ENCODE measurements around the gene GTF3C2.

The GTF3C2 gene

DNA sequence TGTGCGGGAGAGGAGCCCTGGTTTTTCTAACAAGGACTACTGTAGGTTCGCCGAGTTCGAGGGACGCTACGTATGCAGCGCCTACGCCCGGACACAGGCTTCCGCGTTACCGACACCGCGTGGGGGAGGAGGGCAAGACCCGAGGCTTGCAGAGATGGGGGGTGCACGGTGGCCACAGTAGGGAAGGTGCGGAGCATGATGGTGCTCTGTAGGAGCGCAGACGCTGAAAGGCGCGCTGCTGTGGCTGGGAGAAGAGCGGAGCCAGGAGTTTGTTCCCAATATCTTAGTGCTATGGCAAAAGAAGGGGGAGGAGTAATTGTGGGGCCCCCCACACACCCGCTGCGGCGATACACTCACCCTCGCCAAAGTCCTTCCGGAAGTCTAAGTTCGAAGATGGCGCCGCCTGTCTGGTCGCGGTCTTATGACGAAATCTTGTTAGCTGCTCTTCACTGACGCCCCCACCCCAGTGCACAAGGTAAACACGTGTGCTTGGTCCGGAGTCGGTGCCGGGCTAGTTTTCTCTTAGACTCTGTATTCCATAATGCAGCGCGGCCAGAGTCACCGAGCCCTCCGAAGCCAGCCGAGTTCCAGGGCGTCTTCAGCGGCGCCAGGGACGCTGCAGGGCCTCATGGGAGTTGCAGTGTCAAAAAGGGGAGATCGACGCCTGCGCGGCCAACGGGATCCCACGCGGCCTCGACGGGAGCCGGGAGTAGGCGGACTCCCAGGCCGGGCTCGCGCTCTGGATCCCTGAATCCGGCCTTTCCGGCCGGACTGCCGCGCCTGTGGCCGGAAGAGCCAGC, at the start of gene GTF3C2:
TSS of gene GTF3C2 (minus strand) at position 383 of the 800 bp plus-strand sequence. CDS start 13,210 bp downstream, outside the sequence.
- H3K36me3 Mint-ChIP-seq (ENCODE audit: low read depth), result peaks cover 47% of the 10 kb centered on the region
- peak within 1 kb of the TSS; percentile 96 for H3K27ac Mint-ChIP-seq
- no peaks in the 10 kb centered on the region for H3K9me3 Mint-ChIP-seq
- intact Hi-C loops (cut with micrococcal nuclease), result loop anchor here (1.0 to 10.0 kb wide), 4 partner anchors 14 to 142 kb away; partner anchors contain the start of genes ATRAID, CAD, EIF2B4 and MPV17
- H3K4me3 Mint-ChIP-seq, result peak within 1 kb of the TSS; percentile 97
- peaks cover 43% of the 10 kb centered on the region for H3K4me1 Mint-ChIP-seq (ENCODE audit: low read depth)
- H3K27me3 Mint-ChIP-seq, result no peaks in the 10 kb centered on the region

- H3K4me3 Mint-ChIP-seq, result no peak overlapping the region
- no peaks in the 10 kb centered on the region for H3K9me3 Mint-ChIP-seq
- H3K27ac Mint-ChIP-seq, result no peak overlapping the region
- intact Hi-C loops (cut with micrococcal nuclease), result loop anchor here (10.0 kb wide), 1 partner anchor 184 kb away; the partner anchor contains the start of gene ZNF512
- H3K27me3 Mint-ChIP-seq, result no peaks in the 10 kb centered on the region
- no peaks in the 10 kb centered on the region for H3K4me1 Mint-ChIP-seq (ENCODE audit: low read depth)
- peaks cover 45% of the 10 kb centered on the region for H3K36me3 Mint-ChIP-seq (ENCODE audit: low read depth)
Observed at GRCh38 chr2:27400348-27401135, 44.0 kb upstream of the GTF3C2 start.

DNA sequence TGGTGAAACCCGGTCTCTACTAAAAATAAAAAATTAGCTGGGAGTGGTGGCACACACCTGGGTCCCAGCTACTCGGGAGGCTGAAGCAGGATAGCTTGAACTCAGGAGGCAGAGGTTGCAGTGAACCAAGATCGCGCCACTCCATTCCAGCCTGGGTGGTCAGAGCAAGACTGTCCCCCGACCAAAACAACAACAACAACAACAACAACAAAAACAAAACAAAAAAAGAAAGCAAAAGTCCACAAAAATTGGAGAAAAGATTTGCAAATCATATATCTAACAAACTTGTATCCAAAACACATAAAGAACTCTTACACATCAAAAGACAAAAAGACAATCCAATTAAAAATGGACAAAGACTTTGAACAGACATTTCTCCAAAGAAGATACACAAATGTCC, 42.4 kb upstream of the GTF3C2 start:
- H3K9me3 Mint-ChIP-seq, result no peaks in the 10 kb centered on the region

DNA sequence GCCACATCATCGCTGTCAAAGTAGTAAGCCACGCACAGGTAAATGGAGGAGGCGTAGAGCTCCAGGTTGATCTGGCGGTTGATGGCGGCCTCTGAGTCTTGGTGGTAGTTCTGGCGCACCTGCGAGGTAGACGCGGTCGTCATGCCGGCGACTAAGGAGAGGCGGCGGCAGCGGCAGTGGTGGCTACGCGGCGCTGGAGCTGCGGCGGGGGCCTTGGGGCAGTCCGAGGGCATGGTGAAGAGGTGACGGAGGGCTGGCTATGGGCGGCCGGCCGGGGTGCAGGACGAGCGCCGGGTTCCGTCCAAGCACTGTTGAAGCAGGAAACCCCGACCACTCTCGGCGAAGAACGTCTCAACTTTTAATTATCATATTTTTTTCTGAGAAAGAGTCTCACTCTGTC, 36.7 kb upstream of the GTF3C2 start:
- no peak overlapping the region for H3K27ac Mint-ChIP-seq
- H3K27me3 Mint-ChIP-seq, result no peaks in the 10 kb centered on the region
- intact Hi-C loops (cut with micrococcal nuclease), result no loop called here
- H3K4me3 Mint-ChIP-seq, result no peak overlapping the region
- no peaks in the 10 kb centered on the region for H3K9me3 Mint-ChIP-seq
- H3K4me1 Mint-ChIP-seq (ENCODE audit: low read depth), result no peaks in the 10 kb centered on the region
- H3K36me3 Mint-ChIP-seq (ENCODE audit: low read depth), result peaks cover 41% of the 10 kb centered on the region

More for the DNA sequence above, 42.4 kb upstream of the GTF3C2 start:
- intact Hi-C loops (cut with micrococcal nuclease), result no loop called here
- Mint-ChIP-seq H3K27me3 (no peaks in the 10 kb centered on the region), H3K36me3 (ENCODE audit: low read depth) (peaks cover 32% of the 10 kb centered on the region), H3K4me3 (no peak overlapping the region), H3K4me1 (ENCODE audit: low read depth) (no peaks in the 10 kb centered on the region), H3K27ac (peak overlapping the region; percentile 3)

- no peak overlapping the region for H3K27ac Mint-ChIP-seq
- intact Hi-C loops (cut with micrococcal nuclease), result no loop called here
- H3K4me3 Mint-ChIP-seq, result no peak overlapping the region
- no peaks in the 10 kb centered on the region for H3K9me3 Mint-ChIP-seq
- H3K27me3 Mint-ChIP-seq, result no peaks in the 10 kb centered on the region
- peaks cover 54% of the 10 kb centered on the region for H3K36me3 Mint-ChIP-seq (ENCODE audit: low read depth)
- peaks cover under 1% of the 10 kb centered on the region for H3K4me1 Mint-ChIP-seq (ENCODE audit: low read depth)
Observed at GRCh38 chr2:27390822-27391679, 34.5 kb upstream of the GTF3C2 start.

DNA sequence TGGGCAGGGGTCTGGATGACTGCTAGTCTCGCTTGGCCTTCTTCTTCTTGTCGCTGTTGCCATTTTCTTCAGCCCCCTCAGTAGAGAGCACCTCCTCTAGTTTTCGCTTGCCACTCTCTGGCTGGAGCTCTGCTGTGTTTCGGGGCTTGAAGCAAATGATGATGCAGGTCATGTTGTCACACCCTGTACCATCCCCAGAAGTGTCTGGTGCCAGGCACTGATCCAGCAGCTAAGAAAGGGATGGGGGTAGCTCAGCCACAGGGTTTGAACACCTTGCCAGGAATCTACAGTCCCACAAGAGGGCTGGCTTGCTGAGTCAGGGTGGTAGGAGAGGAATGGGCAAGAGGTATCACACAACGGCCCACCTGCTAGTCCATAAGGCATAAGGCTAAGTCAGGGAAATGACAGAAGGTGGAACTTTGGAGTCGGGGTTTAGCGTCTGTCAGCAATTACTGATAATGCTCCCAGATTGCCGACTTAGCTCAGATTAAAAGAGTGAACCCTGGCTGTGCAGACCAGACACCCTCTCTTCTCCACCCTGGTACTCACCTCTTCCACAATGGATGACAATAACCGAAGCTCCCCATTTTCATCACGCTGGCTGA, 25.1 kb upstream of the GTF3C2 start:
- H3K4me3 Mint-ChIP-seq, result peak overlapping the region; percentile 27
- H3K27me3 Mint-ChIP-seq, result no peaks in the 10 kb centered on the region
- H3K4me1 Mint-ChIP-seq (ENCODE audit: low read depth), result peaks cover 81% of the 10 kb centered on the region
- H3K36me3 Mint-ChIP-seq (ENCODE audit: low read depth), result peaks cover 91% of the 10 kb centered on the region
- H3K27ac Mint-ChIP-seq, result peak overlapping the region; percentile 97
- no peaks in the 10 kb centered on the region for H3K9me3 Mint-ChIP-seq
- intact Hi-C loops (cut with micrococcal nuclease), result no loop called here

- Mint-ChIP-seq H3K9me3 (no peaks in the 10 kb centered on the region), H3K4me3 (peak within 1 kb of the TSS; percentile 90), H3K36me3 (ENCODE audit: low read depth) (peaks cover 91% of the 10 kb centered on the region), H3K27ac (peak within 1 kb of the TSS; percentile 97), H3K4me1 (ENCODE audit: low read depth) (peaks cover 81% of the 10 kb centered on the region), H3K27me3 (no peaks in the 10 kb centered on the region)
- intact Hi-C loops (cut with micrococcal nuclease), result loop anchor here (1.0 kb wide), 2 partner anchors 10 to 28 kb away; partner anchors contain the start of gene PPM1G
Observed at GRCh38 chr2:27380626-27381545, 24.3 kb upstream of the GTF3C2 start, which contains the start of gene ZNF513. Gene ZNF513 (minus strand): TSS chr2:27380734. CDS start chr2:27380526, 208 bp downstream.

DNA sequence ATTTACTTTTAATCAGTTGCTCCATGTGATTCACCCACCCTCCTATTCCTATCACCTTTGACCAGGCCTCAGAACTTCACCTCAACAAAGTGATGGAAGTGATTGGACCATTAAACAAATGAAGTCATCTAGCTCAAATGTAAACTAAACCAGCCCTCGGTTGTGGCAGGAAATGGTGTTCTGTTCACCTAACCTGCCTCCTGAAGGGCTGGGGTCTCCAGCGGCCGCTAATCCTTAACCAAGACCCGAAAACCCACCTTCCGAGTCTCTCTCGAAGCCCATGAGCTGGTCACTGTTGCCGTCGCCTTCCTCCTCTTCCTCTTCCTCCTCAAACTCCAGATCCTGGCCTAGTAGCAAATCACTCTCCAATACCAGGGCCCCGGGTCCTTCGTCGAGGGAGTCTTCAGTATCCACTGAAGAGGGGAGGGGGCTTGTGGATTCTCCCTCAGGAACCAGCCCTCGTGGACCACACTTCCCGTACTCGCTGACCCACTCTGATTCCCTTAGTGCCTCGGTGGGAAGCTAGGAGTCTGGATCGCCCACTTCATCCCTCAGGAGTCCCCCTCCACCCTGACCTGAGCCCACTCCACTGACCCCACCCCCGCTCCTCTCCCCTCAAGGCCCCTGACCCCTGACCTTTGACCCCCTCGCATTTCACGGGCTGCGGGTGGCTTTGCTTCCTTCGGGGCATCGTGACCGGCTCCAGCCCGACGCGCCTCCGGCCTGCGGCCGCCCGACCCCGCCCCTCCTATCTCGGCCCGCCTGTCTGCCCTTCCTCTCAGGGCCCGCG, 23.5 kb upstream of the GTF3C2 start:
- no peaks in the 10 kb centered on the region for H3K9me3 Mint-ChIP-seq
- peaks cover 91% of the 10 kb centered on the region for H3K36me3 Mint-ChIP-seq (ENCODE audit: low read depth)
- H3K4me1 Mint-ChIP-seq (ENCODE audit: low read depth), result peaks cover 78% of the 10 kb centered on the region
- no peaks in the 10 kb centered on the region for H3K27me3 Mint-ChIP-seq
- intact Hi-C loops (cut with micrococcal nuclease), result loop anchor here (1.0 kb wide), 2 partner anchors 9 to 29 kb away; partner anchors contain the start of gene PPM1G
- peak overlapping the region; percentile 97 for H3K27ac Mint-ChIP-seq
- H3K4me3 Mint-ChIP-seq, result peak overlapping the region; percentile 90

DNA sequence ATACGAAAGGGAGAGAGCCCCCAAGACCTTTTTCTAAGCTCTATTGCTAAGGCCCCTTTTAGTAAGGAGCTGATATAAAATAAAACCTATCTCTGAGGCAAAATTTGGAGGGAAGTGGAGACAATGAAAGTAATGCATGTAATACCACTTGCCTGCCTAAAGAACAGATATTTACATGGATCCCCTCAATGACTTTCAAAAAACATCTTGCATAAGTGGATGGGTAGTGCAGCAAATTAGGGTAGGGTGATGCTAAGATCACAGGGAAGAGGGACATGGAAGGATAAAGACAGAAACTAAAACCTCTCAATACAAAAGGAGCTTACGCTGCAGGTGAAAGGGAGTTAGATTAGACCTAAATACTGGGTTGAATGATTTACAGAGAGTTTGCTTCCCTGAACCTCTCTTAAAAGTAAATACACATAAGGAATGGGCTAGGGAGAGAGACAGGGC, 22.8 kb upstream of the GTF3C2 start:
- intact Hi-C loops (cut with micrococcal nuclease), result no loop called here
- Mint-ChIP-seq H3K4me1 (ENCODE audit: low read depth) (peaks cover 78% of the 10 kb centered on the region), H3K9me3 (no peaks in the 10 kb centered on the region), H3K27ac (peak overlapping the region; percentile 97), H3K36me3 (ENCODE audit: low read depth) (peaks cover 91% of the 10 kb centered on the region), H3K27me3 (no peaks in the 10 kb centered on the region), H3K4me3 (peak overlapping the region; percentile 90)

GRCh38 chr2:27378809-27379290, 22.3 kb upstream of the GTF3C2 start:
- Mint-ChIP-seq H3K4me1 (ENCODE audit: low read depth) (peaks cover 78% of the 10 kb centered on the region), H3K27ac (peak overlapping the region; percentile 97), H3K27me3 (no peaks in the 10 kb centered on the region), H3K36me3 (ENCODE audit: low read depth) (peaks cover 91% of the 10 kb centered on the region), H3K9me3 (no peaks in the 10 kb centered on the region), H3K4me3 (peak overlapping the region; percentile 90)
- intact Hi-C loops (cut with micrococcal nuclease), result no loop called here

GRCh38 chr2:27378096-27378808, 21.7 kb upstream of the GTF3C2 start:
- Mint-ChIP-seq H3K36me3 (ENCODE audit: low read depth) (peaks cover 91% of the 10 kb centered on the region), H3K4me3 (no peak overlapping the region), H3K4me1 (ENCODE audit: low read depth) (peaks cover 78% of the 10 kb centered on the region), H3K9me3 (no peaks in the 10 kb centered on the region), H3K27ac (peak overlapping the region; percentile 97), H3K27me3 (no peaks in the 10 kb centered on the region)
- intact Hi-C loops (cut with micrococcal nuclease), result no loop called here
